NCI-H2227 (cell line): Measurements from ENCODE around the gene IFFO2.

Experiments
- DNase-seq: peaks from one replicate; lab custom pipeline; 2025; ENCODE audit not compliant: unreplicated experiment; lab: John Stamatoyannopoulos, UW

Gene IFFO2

DNA sequence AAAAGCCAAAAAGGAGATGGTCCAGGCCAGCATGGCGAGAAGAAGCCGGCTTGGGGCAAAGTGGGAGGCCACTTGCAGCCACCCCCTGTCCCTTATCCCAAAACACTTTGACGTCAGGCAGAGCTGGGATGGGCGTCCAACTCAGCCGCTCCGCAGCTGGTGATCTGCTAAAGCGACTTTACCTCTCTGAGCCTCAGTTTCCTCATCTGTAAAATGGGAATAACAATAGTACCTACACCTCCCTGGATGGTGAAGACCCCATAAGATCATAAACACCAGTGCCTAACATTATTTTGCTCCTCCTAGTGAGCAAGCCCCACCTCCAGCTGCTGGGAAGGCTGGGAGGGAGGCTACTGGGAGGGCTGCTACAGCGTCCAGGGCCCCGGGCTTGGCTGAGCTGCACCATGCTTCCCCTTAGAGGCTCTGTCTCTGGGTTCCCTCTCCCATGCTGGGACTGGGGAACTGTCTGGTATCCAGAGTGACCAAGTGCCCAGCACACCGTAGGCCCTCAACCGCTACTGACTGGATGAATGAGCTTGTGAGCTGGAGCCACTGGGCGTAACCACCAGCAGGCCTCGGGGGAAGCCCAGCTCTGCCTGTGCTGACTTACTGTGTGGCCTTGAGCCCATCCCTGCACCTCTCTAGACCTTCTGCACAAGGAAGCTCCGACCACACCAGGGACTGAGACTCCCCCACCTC lies 18.3 kb downstream of the IFFO2 start:
- no peak for DNase-seq

GRCh38 chr1:18937539-18937938 lies 18.9 kb downstream of the IFFO2 start:
- no peak for DNase-seq

GRCh38 chr1:18936814-18937481 lies 19.5 kb downstream of the IFFO2 start:
- no peak for DNase-seq

DNA sequence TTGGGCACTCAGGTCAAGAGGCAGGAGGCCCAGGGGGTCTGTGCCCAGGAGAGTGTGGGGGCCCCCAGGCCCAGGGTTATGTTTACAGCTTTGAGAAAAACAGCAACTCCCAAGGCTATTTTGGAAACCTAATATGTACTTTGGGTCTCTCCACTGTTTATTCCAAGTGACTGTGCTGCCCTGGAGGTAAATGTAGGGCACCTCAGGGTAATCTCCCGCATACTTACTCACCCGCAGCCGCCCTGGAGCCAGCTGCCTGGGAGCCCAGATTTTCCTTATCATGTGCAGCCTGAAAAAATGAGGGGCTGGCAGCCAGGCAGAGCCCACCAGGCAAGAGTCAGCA lies 20.0 kb downstream of the IFFO2 start:
- no peak for DNase-seq

DNA sequence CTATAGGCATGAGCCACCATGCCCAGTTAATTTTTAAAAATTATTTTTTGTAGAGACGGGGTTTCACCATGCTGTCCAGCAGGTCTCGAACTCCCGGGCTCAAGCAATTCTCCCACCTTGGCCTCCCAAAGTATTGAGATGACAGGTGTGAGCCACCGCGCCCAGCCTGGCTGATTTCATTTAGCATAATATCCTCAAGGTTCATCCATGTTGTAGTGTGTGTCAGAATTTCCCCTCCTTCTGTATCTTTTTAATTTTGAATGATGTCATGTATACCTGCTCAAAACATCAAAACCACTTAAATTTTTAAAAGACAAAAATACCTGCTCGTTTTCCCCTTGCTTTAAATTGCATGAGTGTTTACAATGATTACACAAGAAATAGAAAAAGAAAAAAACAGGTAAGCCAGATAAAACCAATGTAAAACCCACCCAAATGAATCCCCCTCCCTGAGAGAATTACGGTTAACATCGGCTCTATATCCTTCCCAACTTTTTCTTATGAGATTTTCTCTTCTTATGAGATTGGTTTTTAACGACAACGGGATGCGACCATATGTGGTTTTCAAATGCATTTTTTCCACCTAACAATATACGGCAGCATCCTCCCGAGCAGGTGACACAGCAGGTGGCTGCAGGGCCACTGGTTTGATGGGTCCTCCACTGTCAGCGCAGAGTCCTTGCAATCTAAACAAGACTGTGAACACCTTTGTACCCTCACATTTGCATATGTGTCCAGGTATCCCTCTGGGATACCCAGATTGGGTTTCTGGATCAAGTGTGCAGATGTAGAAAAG lies 22.1 kb downstream of the IFFO2 start:
- DNase-seq, result no peak

GRCh38 chr1:18932879-18933278 lies 23.6 kb downstream of the IFFO2 start:
- no peak for DNase-seq

- DNase-seq, result no peak
These were observed 24.1 kb downstream of the IFFO2 start for GRCh38 chr1:18932387-18932786.

- no peak for DNase-seq
These were observed 24.7 kb downstream of the IFFO2 start for GRCh38 chr1:18931730-18932129.

DNA sequence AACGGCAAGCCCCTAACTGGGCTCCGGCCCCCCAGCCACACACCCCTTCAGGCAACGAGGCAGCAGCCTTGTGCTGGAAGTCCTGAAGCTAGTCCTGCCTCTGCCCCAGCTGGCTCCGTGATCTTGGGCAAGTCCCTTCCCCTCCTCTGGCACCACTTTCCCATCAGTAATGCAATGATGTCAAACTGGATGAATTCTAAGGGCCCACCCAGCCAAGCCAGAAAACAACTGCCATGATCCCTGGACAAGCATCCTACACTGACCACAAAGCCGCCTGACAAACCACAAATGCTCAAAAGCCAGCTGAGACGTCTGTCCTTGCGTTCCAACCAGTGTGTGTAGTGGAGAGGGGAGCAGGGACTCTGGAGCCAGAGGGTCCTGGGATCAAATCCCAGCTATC lies 26.8 kb downstream of the IFFO2 start:
- DNase-seq, result no peak

- no peak for DNase-seq
These were observed 27.5 kb downstream of the IFFO2 start for GRCh38 chr1:18928985-18929384.

DNA sequence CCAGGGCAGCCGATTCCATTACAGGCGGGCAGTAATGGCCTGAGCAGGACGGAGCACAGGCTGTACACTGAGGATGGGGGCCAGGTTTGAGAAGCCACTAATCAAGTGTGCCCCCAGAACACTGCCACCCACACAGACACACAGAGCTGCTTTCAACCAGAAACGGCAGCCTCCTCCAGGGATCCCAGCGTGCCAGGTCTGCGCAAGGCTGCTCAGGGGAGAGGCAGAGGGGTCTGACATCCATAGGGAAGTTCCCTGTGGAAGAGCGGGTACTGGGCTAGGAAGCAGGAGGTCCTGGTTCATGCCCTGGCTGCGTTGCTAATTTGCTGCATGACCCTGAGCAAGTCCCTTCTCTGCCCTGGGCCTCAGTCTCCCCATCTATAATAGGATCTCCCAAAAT lies 28.1 kb downstream of the IFFO2 start:
- DNase-seq, result no peak

GRCh38 chr1:18927654-18928272 lies 28.7 kb downstream of the IFFO2 start:
- no peak for DNase-seq

DNA sequence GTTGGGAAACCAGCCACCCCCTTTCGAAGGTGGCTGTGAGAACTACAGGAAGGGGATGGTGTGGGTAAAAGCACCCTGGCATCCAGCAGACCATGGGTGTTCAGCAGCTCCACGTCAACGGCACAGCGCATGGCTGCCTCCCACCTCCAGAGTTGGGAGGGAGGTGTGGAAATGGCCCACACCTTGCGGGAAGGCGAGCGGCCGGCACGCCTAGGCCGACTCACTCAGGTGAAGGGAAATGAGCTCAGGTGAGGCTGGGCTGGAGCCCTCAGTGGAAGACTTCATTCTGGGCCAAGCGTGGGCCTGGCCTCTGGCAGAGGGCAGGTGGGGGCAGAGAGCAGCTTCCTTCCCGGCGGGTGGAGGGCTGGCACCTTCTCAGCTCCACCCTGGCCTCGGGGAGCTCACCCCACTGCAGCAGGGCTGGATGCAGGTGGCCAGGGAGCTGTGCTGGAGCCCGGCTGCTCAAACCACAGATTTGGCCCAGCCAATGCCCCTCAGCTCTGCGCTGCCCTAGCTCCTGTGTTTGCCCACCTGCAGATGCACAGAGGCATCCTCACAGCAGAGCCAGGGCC lies 29.3 kb downstream of the IFFO2 start:
- DNase-seq, result no peak

- no peak for DNase-seq
These were observed 30.0 kb downstream of the IFFO2 start for GRCh38 chr1:18926315-18927081.

DNA sequence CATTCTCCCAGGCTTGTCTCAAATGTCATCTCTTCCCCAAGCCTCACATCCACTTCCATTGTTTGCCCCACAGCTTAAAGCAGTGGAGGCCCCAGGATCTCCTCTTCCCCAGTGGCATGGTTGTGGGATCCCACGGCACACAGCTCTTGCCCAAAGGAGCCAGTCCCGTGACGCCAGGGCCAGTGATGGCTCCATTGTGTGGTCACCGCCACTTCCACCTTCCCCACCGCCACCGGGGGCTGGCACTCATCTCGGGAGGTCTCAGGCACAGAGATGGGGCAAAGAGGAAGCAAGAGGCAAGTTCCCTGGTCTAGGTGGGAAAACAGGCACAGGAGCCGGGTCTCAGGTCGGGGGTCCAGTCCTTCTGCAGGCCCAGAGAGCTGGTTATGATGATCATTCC lies 31.2 kb downstream of the IFFO2 start:
- DNase-seq, result no peak

- DNase-seq, result no peak
These were observed 32.2 kb downstream of the IFFO2 start for GRCh38 chr1:18924221-18924691.

DNA sequence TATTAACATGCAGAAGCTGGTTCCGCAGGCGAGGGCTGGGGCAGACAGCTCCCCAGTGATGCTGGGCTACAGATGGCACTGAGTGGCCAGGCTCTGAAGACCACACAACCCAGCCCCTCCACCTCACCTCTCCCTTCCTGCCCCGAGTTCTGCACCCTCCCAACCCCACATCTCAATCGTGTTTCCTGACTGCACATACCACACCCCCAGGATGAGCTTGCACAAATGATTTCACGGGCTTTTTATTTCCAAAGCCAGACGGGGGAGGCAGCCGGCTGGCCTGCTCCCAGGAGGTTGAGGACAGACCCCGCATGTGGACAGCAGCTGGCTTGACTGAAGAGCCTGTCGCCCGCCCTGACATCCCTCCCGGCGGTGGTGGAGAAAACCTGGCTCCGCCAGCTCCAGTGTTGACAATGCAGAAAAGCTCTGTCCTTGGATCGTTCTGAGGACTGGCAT lies 32.7 kb downstream of the IFFO2 start:
- no peak for DNase-seq

- no peak for DNase-seq
These were observed 33.4 kb downstream of the IFFO2 start for GRCh38 chr1:18922848-18923755.

DNA sequence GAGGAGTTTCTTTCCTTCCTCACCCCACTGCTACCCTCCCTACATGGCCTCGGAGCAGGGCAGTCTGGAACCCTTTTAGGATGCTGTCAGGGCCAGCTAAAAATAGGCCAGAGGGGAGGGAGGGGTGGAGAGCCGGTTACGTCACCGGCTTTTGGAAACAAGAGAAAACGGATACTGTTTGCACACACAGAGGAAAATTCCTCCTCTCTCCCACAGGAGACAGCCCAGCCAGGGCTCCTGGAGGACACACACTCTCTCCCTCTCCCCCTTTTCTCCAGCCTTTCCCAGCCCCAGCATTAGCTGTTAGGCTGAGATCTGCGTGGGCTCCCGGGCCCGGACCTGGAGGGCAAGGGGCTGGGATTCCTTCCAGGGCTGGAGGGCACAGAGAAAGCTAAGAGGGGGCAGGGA lies 34.2 kb downstream of the IFFO2 start:
- peak; percentile 36 for DNase-seq
